ENCODE measurements around the gene ZNF598. TPM values are rescaled to one million over a fixed set of nuclear protein-coding genes. Genes with fewer than 3 reads are reported as not detected.
A peak's percentile ranks its signal among the peaks of the same experiment; 100 is the strongest.

Gene ZNF598
- total RNA-seq, 1 experiment from 2014 or later: 44.4 TPM

DNA sequence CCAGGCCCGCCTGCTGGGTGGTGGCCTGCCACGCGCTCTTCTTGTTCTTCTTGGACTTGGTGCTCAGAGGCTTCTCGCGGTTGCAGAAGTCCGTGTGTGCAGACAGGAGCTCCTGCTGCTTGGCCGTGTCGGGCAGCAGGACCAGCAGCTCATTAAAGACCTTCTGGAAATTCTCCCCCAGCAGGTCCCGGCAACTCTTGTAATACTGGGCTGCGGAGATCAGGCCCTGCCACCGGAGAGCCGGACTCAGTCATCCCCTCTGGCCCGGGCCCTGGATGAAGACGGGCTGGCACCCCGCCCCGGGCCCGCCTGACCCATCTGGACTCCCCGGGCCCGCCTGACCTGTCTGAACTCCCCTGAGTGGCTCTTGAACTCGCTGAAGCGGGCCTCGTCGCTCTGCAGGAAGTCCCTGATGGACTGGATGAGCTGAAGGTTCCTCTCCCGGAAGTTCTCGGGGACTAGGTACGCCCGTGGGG, 11.2 kb downstream of the ZNF598 start:
- no peaks in the 10 kb centered on the region for H3K9me2 ChIP-seq (replicated peaks; ENCODE audit: low read length)
- peaks cover 3% of the 10 kb centered on the region; the same call in 1 of the 2 replicates for H3K4me1 ChIP-seq (ENCODE audit: insufficient read depth, low read length)
- peaks cover 3% of the 10 kb centered on the region; the same call in 1 of the 2 replicates for H4K20me1 ChIP-seq (ENCODE audit: low read length)
- no peaks in the 10 kb centered on the region for H3K9me3 ChIP-seq (ENCODE audit: low read length)
- peaks cover 4% of the 10 kb centered on the region for H3K79me2 ChIP-seq (ENCODE audit: low read length)
- no peaks in the 10 kb centered on the region for H3K27me3 ChIP-seq (ENCODE audit: low read length)
- H3K9ac ChIP-seq (ENCODE audit: low read length): no peak overlapping the region
- no TSS peak for BruUV-seq (replicated peaks)
- no peak for ATAC-seq
- no peak overlapping the region for H3K27ac ChIP-seq (ENCODE audit: low read length)
- POLR2A ChIA-PET (ENCODE audit: unreplicated experiment): no interaction called here
- no peak overlapping the region for H3K4me3 ChIP-seq (ENCODE audit: low read length)
- CTCF ChIA-PET: no interaction called here
- no peak overlapping the region for H2AFZ ChIP-seq (ENCODE audit: low read length)
- intact Hi-C loops (cut with micrococcal nuclease): no loop called here
- H3K4me2 ChIP-seq (ENCODE audit: low read length): no peak overlapping the region
- TF ChIP-seq EZH2phosphoT487 (IDR thresholded peaks at IDR 0.05; ENCODE audit: borderline replicate concordance, low read length) (no peak), EZH2 (IDR thresholded peaks at IDR 0.05; ENCODE audit: low read length, unreplicated experiment) (no peak)
- TF ChIP-seq, protein P1, sequence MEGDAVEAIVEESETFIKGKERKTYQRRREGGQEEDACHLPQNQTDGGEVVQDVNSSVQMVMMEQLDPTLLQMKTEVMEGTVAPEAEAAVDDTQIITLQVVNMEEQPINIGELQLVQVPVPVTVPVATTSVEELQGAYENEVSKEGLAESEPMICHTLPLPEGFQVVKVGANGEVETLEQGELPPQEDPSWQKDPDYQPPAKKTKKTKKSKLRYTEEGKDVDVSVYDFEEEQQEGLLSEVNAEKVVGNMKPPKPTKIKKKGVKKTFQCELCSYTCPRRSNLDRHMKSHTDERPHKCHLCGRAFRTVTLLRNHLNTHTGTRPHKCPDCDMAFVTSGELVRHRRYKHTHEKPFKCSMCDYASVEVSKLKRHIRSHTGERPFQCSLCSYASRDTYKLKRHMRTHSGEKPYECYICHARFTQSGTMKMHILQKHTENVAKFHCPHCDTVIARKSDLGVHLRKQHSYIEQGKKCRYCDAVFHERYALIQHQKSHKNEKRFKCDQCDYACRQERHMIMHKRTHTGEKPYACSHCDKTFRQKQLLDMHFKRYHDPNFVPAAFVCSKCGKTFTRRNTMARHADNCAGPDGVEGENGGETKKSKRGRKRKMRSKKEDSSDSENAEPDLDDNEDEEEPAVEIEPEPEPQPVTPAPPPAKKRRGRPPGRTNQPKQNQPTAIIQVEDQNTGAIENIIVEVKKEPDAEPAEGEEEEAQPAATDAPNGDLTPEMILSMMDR (conservative IDR thresholded peaks at IDR 0.05; ENCODE audit: low read depth, low read length): no peak
- no peak for DNase-seq
- peaks cover 3% of the 10 kb centered on the region; the same call in 1 of the 2 replicates for H3K36me3 ChIP-seq (ENCODE audit: low read depth, low read length)
- no peaks in the 10 kb centered on the region for H3F3A ChIP-seq (ENCODE audit: low read length, unreplicated experiment)

DNA sequence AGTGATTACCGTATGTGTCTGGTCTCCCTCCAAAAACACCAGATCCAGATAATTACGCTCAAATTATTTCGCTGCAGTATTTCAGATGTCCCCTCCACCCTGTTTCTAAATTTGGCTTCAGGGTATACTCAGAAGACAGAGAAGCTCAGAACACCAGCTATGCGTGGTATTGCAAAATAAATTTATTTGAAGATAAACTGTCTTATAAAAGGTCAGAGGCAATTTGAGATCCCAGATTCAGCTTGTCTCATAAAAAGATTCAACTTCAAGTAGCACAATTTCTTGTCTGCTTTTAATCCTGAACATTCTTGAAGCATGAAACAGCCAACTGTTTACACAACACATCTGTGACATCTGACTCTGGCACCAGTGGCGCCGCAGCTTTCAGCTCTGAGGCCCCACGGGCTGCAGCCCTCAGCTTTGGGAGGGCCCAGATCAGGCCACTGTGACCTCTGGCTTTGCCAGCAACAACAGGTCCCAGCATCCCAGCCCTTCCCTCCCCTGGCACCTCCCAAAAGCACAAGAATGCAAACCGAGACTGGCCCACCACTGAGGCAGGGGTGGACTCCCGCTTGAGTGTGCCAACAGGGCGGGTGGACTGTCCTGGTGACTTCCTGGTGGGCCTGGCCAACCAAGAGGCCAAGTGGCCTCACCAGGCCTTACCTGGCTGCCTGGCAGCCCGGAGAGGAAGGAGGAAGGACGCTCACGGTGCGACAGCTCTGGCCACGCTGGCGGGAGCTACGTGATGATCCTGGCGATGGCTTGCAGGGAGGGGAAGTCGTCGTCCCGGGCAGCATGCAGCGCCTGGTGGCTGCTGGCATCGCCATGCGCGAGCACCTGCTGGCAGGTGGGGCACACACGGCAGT, 11.9 kb downstream of the ZNF598 start:
- ATAC-seq (no peak), DNase-seq (no peak)
- Histone ChIP-seq H2AFZ (ENCODE audit: low read length) (no peak overlapping the region), H3K4me3 (ENCODE audit: low read length) (no peak overlapping the region), H3K4me1 (ENCODE audit: insufficient read depth, low read length) (peaks cover 4% of the 10 kb centered on the region; the same call in 1 of the 2 replicates), H4K20me1 (ENCODE audit: low read length) (no peaks in the 10 kb centered on the region), H3K9me2 (replicated peaks; ENCODE audit: low read length) (no peaks in the 10 kb centered on the region), H3K36me3 (ENCODE audit: low read depth, low read length) (peaks cover 3% of the 10 kb centered on the region; the same call in 1 of the 2 replicates), H3K9me3 (ENCODE audit: low read length) (no peaks in the 10 kb centered on the region), H3K27me3 (ENCODE audit: low read length) (no peaks in the 10 kb centered on the region), H3F3A (ENCODE audit: low read length, unreplicated experiment) (no peaks in the 10 kb centered on the region), H3K9ac (ENCODE audit: low read length) (no peak overlapping the region), H3K27ac (ENCODE audit: low read length) (no peak overlapping the region), H3K4me2 (ENCODE audit: low read length) (no peak overlapping the region), H3K79me2 (ENCODE audit: low read length) (no peaks in the 10 kb centered on the region)
- ChIA-PET CTCF (interaction anchor here (0.5 kb wide), 1 partner anchor 168 kb away, joined by 3 read pairs; no protein-coding TSS in a partner anchor), POLR2A (ENCODE audit: unreplicated experiment) (no interaction called here)
- intact Hi-C loops (cut with micrococcal nuclease): no loop called here
- TF ChIP-seq, protein P1 (conservative IDR thresholded peaks at IDR 0.05; ENCODE audit: low read depth, low read length): no peak
- TF ChIP-seq EZH2phosphoT487 (IDR thresholded peaks at IDR 0.05; ENCODE audit: borderline replicate concordance, low read length) (no peak), EZH2 (IDR thresholded peaks at IDR 0.05; ENCODE audit: low read length, unreplicated experiment) (no peak)
- TSS peak; percentile 25 for BruUV-seq (replicated peaks)

DNA sequence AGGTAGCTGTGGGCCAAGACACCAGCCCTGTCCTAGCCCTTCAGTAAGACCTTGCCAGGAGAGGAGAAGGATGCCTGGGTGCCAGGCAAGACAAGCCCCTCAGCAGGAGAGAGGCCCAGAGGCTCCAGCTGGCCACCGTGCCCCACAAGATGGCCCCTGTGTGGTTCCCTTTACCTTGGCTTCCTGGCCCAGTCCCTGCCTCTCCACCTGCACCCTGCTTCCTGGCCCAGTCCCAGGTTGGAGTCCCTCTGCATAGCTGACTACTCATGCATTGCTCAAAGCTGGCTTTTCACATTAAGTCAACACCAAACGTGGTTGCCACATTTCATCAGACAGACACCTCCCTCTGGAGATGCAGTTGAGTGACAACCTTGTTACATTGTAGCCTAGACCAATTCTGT, 15.9 kb downstream of the ZNF598 start:
- BruUV-seq (replicated peaks): no TSS peak
- intact Hi-C loops (cut with micrococcal nuclease): no loop called here
- Histone ChIP-seq H3F3A (ENCODE audit: low read length, unreplicated experiment) (no peaks in the 10 kb centered on the region), H3K9ac (ENCODE audit: low read length) (no peak overlapping the region), H3K4me1 (ENCODE audit: insufficient read depth, low read length) (peaks cover 4% of the 10 kb centered on the region; the same call in 1 of the 2 replicates), H3K79me2 (ENCODE audit: low read length) (no peaks in the 10 kb centered on the region), H3K9me2 (replicated peaks; ENCODE audit: low read length) (no peaks in the 10 kb centered on the region), H3K36me3 (ENCODE audit: low read depth, low read length) (no peaks in the 10 kb centered on the region), H3K27me3 (ENCODE audit: low read length) (no peaks in the 10 kb centered on the region), H2AFZ (ENCODE audit: low read length) (no peak overlapping the region), H3K27ac (ENCODE audit: low read length) (no peak overlapping the region), H3K4me2 (ENCODE audit: low read length) (no peak overlapping the region), H3K4me3 (ENCODE audit: low read length) (no peak overlapping the region), H4K20me1 (ENCODE audit: low read length) (no peaks in the 10 kb centered on the region), H3K9me3 (ENCODE audit: low read length) (no peaks in the 10 kb centered on the region)
- DNase-seq (peak; percentile 79), ATAC-seq (peak; percentile 62)
- ChIA-PET POLR2A (ENCODE audit: unreplicated experiment) (no interaction called here), CTCF (no interaction called here)
- TF ChIP-seq, protein P1 (conservative IDR thresholded peaks at IDR 0.05; ENCODE audit: low read depth, low read length): no peak
- TF ChIP-seq EZH2phosphoT487 (IDR thresholded peaks at IDR 0.05; ENCODE audit: borderline replicate concordance, low read length): no peak
- TF ChIP-seq EZH2 (IDR thresholded peaks at IDR 0.05; ENCODE audit: low read length, unreplicated experiment): no peak

Data from PC-3 (cell line).